NCI-H446 (cell line): ENCODE data around the gene ARHGEF39.
A peak's percentile ranks its signal among the peaks of the same experiment; 100 is the strongest.

Experiments
- DNase-seq, 2 experiments: peaks; one replicate each; lab custom pipeline; 2025; lab: John Stamatoyannopoulos, UW

ARHGEF39 gene

GRCh38 chr9:35675204-35675603, 10.2 kb upstream of the ARHGEF39 start:
- DNase-seq, result no peak

GRCh38 chr9:35674025-35674361, 9.0 kb upstream of the ARHGEF39 start:
- no peak for DNase-seq

GRCh38 chr9:35673132-35674024, 8.4 kb upstream of the ARHGEF39 start, which contains the start of gene CA9:
Gene CA9, plus strand, starts transcription at chr9:35673928. Its CDS starts 32 bp downstream, at chr9:35673960.
- DNase-seq, result peak in 1 of 2 experiments; percentile 74

GRCh38 chr9:35669331-35670145, 4.5 kb upstream of the ARHGEF39 start:
- DNase-seq, result no peak

- DNase-seq, result no peak
These were observed 2.9 kb upstream of the ARHGEF39 start for GRCh38 chr9:35667939-35668338.

GRCh38 chr9:35666549-35666948, 1.6 kb upstream of the ARHGEF39 start:
- no peak for DNase-seq

GRCh38 chr9:35666045-35666444, 1.1 kb upstream of the ARHGEF39 start:
- DNase-seq, result no peak

GRCh38 chr9:35665471-35665818, 450 bp upstream of the ARHGEF39 start:
- DNase-seq, result peak in 1 of 2 experiments; percentile 59

GRCh38 chr9:35662437-35662836, 2.6 kb downstream of the ARHGEF39 start:
- DNase-seq, result no peak

GRCh38 chr9:35661756-35662350, 3.1 kb downstream of the ARHGEF39 start:
- no peak for DNase-seq

GRCh38 chr9:35660966-35661415, 4.0 kb downstream of the ARHGEF39 start:
- DNase-seq, result peak in 1 of 2 experiments; percentile 18

GRCh38 chr9:35659340-35659739, 5.7 kb downstream of the ARHGEF39 start:
- DNase-seq, result no peak

- DNase-seq, result peak in 1 of 2 experiments; percentile 36
These were observed 6.1 kb downstream of the ARHGEF39 start for GRCh38 chr9:35658968-35659220.

- DNase-seq, result peak; percentile 94 to 95
These were observed 6.6 kb downstream of the ARHGEF39 start, which contains the start of gene CCDC107 for GRCh38 chr9:35658137-35658967. Gene CCDC107, plus strand, starts transcription at chr9:35658292. Its CDS starts 88 bp downstream, at chr9:35658380.

GRCh38 chr9:35657546-35658136, 7.4 kb downstream of the ARHGEF39 start, which contains the start of gene RMRP:
Gene RMRP, minus strand, starts transcription at chr9:35658019.
- peak; percentile 98 to 99 for DNase-seq

GRCh38 chr9:35656831-35657545, 8.0 kb downstream of the ARHGEF39 start:
- DNase-seq, result peak in 1 of 2 experiments; percentile 74

- no peak for DNase-seq
These were observed 8.6 kb downstream of the ARHGEF39 start for GRCh38 chr9:35656348-35656747.

- no peak for DNase-seq
These were observed 11.4 kb downstream of the ARHGEF39 start for GRCh38 chr9:35653611-35654010.

- DNase-seq, result no peak
These were observed 12.2 kb downstream of the ARHGEF39 start for GRCh38 chr9:35652829-35653209.
